HTERT RPE-1 (cell line): Measurements from ENCODE around the gene PLXNA4.

Experiments
- in situ Hi-C: fragments of 300-500 bp; cut with MboI; formaldehyde crosslinking; loops from 4 replicates; pipeline ENCODE4 v1.14.3; 2020; ENCODE audit warnings: low sequenced_read_pairs

Gene PLXNA4

DNA sequence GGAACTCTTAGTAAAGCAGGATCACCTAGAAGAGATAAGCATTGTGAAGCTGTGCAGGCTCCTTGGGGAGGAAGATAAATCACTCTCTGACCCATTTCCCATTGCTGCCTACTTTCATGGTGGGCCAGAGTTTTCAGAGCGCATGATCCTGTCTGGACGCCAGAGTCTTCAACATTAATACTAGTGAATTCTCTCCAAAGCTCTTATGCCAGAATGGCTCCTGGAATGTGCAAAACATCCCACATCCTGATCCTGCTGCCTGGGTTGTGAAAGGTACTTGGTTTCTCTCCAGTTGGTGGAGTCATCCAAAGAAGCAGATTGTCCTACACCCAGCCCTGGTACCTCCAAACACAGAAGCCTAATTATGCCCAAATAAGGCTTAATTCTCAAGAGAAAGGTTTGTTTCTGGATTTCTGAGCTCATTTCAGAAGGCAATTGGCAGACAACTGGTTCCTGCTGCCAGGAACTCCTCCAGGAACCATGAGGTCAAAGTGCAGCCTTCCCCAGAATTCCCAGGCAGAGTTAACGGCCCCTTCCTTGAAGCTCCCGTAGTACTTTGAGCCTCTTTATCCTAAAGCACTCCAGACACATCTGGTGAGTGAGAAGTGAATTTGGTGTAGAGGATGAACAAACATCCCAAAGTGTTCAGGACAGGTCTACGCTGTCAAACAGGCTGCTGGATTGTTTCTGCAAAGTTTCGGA, 495.2 kb downstream of the PLXNA4 start:
- in situ Hi-C loops: no loop called here

DNA sequence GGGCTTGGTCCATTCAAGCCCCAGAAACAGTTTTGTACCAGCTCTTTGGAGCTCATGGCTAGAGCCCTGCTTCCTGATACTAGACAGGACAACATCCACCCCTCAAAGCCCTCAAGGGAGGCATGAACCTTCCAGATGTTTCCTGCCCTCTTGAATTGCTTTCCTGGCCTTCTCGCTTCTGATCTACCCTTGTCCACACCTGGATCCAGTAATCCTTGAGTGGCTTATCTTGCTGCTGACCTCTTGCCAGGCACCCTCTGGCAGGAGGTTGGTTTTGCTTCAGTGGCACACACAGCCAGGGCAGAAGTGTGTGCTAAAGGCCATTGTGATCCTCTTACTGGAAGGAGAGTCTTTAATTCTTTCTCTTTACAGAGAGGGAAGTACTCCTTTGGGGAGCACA, 495.8 kb downstream of the PLXNA4 start:
- in situ Hi-C loops: no loop called here

DNA sequence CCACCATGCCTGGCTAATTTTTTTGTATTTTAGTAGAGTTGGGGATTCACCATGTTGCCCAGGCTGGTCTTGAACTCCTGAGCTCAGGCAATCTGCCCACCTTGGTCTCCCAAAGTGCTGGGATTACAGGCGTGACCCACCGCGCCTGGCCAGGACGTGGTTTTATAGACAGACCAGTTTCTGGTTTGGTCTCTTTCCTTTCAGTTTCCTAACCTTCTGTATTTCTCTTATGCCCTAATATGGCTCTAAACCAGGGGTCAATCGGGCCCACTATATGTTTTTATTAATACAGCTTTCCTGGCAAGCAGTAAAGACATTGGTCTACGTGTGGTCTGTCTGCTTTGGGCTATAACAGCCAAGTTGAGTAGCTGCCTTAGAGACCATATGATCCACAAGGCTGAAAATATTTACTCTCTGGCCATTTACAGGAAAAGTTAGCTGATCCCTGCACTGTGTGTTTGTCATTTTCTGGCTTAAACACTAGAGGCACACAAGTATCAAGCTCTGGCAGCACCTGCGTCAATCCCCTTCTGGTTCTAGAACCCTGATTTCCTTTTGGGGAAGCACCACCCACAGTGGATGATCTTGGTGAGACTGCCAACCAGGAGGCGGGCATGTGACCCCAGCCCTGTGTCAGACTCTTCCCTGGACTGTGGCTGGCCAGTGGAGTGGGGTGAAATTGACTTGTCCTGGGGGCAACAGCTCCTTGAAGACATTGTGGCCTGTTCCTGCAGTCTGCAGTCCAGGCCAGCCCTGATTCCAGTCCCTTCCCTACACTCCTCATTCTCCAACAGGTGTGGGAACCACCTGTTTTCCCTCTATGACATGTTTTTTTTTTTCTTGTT, 497.2 kb downstream of the PLXNA4 start:
- in situ Hi-C loops: no loop called here

DNA sequence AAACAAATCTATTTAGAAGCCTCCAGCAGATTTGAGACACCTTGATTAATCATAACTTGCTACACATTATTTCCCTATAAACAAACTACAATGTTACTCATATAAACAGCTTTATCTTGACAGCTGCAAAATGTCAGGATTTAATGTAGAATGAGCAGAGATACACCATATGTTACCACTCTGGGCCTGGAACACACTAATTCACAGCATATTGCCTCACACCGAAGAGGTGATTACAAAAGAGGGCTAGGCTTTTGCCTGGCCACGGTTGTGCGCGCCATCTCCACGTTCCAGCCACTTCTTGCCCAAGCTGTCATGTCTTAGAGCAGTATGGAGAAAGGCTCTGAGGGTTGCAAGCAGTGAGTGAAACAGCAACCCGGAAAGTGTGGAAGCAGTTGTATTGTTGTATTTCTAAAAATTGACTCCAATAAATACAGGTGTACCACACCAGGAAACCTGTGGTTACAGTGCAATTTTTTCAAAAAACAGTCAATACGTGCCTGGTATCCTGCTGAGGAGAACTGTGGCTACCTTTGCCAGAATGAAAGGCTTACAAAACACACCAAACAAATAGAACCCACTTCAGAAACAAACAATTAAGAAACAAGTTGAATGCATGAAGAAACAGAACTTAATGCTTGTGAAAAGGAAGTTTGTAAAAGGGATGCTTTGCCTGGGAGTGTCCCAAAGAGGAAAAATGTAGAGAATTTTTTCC, 498.1 kb downstream of the PLXNA4 start:
- in situ Hi-C loops: no loop called here

DNA sequence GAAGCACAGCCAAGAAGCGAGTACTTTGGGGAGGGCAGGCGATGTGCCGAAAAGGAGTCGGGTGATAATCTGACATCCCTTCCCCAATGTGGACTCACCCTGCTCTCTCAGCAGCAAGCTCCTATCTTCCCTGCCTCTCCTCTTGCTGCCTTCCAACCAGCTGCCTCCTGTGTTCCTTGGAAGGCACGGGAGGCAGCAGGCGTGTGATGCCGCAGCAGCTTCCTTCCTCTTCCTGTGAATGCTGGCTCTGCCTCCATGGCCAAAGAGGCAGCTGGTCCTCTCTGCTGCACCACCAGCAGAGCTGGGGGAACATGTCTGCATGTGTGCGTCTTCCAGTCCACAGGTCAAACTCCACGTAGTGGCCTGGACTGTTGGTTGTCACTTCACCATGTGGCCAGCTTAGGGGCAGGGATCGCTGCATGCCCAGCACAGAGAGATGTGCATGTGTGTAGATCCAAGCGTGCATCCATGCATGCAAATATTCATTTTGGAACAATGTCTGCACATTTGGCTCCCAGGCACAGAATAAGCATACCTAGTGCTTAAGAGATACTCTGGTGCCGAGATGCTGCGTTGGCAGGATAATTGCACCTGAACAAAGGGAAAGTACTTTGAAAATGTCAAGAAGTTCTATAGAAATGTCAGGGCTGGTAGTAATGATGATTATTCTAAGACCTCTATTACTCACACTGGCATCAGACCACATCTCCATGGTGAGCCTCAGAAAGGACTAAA, 499.8 kb downstream of the PLXNA4 start:
- in situ Hi-C loops: no loop called here

DNA sequence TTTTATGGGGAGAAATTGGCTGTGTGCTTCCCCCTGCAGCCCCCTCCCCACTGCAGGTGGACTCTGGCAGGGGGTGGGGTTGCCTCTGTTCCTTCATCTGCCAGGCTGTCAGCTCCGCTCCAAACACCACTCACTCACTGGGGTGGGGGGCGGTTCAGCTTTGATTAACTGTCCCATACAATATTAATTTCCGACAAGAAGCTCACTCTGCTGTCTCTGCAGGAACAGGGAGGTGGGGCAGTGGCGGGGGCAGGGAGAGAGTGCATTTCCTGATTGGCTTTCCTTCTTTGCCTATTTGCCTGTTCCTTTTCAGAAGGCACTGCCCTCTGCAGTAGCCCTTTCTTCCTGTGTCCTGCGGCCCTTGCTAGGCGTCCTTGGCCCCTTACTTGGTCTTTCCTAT, 500.8 kb downstream of the PLXNA4 start:
- in situ Hi-C loops: no loop called here

DNA sequence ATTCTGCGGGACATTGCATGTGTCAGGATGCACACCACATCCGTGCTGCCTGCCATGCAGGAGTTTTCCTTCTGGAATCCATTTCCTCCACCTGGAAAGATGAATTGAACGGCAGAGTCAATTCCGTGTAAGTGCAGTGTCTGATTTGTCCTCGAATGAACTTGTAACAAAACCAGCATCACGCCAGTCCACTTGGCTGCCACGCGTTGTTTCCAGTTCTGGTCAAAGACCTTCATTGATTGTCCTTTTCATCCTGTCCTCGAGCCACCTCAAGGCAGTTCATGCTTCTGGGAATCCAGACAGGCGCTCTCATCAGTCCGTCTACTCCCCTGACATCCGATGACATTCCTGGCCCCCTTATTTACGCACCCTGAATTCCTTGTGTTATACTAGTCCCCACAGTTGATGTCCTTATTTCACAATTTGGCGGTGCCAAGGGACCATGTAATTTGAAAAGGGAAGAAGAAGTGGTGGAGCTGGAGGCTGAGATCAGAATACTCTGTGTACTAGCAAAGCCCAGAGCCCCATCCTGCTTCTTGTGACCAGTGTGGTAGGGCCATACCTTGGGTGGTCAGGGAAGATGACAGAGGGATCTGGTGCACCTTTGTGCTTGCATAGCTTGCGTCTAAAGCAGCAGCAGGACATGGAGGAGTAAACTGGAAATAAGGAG, 502.2 kb downstream of the PLXNA4 start:
- in situ Hi-C loops: no loop called here
